Adrenal gland (tissue), 12 donors: ENCODE results near the gene ICAM1. TPM values are rescaled to one million over a fixed set of nuclear protein-coding genes. Genes with fewer than 3 reads are reported as not detected.

Source experiments
- DNase-seq, 7 donors: peaks; one replicate each; pipeline ENCODE4 v3.0.0-alpha.2; 2019 to 2020
- H3K27ac ChIP-seq, 5 donors: fragments of 200-600 bp; sonication (generic) in 4 of 5; 1 replicate in 3 of 5; 2 replicates in 2 of 5; pipeline versions ENCODE4 v1.5.1 to v1.8.0; 2016 to 2020; ENCODE audit warnings: mild to moderate bottlenecking in 1 of 5
- H3K27me3 ChIP-seq: fragments of 200-600 bp; 2 replicates; pipeline ENCODE4 v1.8.0; 2021
- H3K36me3 ChIP-seq, 2 donors: fragments of 200-600 bp; replicated peaks in 1 of 2; 1 replicate in 1 of 2; 2 replicates in 1 of 2; pipeline versions ENCODE4 v1.5.1 to v1.8.0; 2018 to 2022
- H3K4me1 ChIP-seq, 2 donors: fragments of 200-600 bp; replicated peaks in 1 of 2; 1 replicate in 1 of 2; 2 replicates in 1 of 2; pipeline versions ENCODE4 v1.5.1 to v1.8.0; 2018 to 2021
- H3K4me3 ChIP-seq, 4 donors: fragments of 200-600 bp; sonication (generic) in 3 of 4; one replicate each; pipeline ENCODE4 v1.5.1; 2016 to 2018
- H3K9me3 ChIP-seq, 3 donors: fragments of 200-600 bp; sonication (generic) in 1 of 3; replicated peaks in 1 of 3; 1 replicate in 2 of 3; 2 replicates in 1 of 3; pipeline versions ENCODE4 v1.5.1 to v1.8.0; 2016 to 2021
- POLR2A ChIP-seq, 2 donors: fragments of 450-650 bp; IDR thresholded peaks; one replicate each; pipeline ENCODE4 v1.6.1; 2017; ENCODE audit warnings: antibody characterized with exemption in 2 of 2, mild to moderate bottlenecking in 2 of 2, moderate library complexity in 1 of 2
- WGBS, 4 donors: extraction: QIAGEN DNeasy Blood & Tissue Kit in 2 of 4; methylation state at CpG; one replicate each; pipeline versions ENCODE4 v1.1.5 to v1.1.7; 2013 to 2017; 5-methylcytosine and 5-hydroxymethylcytosine counted together
- intact Hi-C, 2 donors: fragments of 100-400 bp; cut with DNase I; formaldehyde crosslinking; loops; one replicate each; pipeline versions ENCODE4 v1.14.1 to v1.15.0; 2022 to 2023
- polyA plus RNA-seq, 3 donors: library from polyadenylated mRNA; stranded (reverse); fragments of 200-250 nt in 2 of 3; fragments of 350-450 nt in 1 of 3; fragmentation: Illumina TruSeq in 1 of 3; extraction: RNeasy Lipid Tissue Mini Kit (QIAGEN cat#74804) in 1 of 3; gene quantifications; one replicate each; pipeline ENCODE4 v1.2.3, GENCODE V29; 2013 to 2014
- total RNA-seq, 9 donors: library from RNA; depleted of rRNA in 4 of 9; stranded (reverse); fragments of >200 nt in 4 of 9; fragments of 120-200 nt in 1 of 9; fragmentation: NEBNext Ultra II Directional in 1 of 9; extraction: Animal tissue kit (Norgen Biotek cat#: 25700) in 1 of 9; gene quantifications; one replicate each; pipeline versions ENCODE4 v1.1.0 to v1.2.4, GENCODE V29; 2013 to 2023
- TF ChIP-seq, protein P1 (sequence below), 6 experiments: fragments of 450-650 bp in 4 of 6; fragments of 200-600 bp in 2 of 6; sonication (generic) in 1 of 6; IDR thresholded peaks; 1 replicate in 5 of 6; 2 replicates in 1 of 6; pipeline versions ENCODE4 v1.5.1 to v1.8.0; 2016 to 2021; ENCODE audit warnings: antibody characterized with exemption in 6 of 6, mild to moderate bottlenecking in 2 of 6, moderate library complexity in 1 of 6
- donor health status: healthy with polysubstance abuse.
- donor health status: Bipolar disorder and iron deficiency.
- donor health status: DM: yes; HTN: yes; CAD: no.
- donor health status: DM: no; HTN: no; CAD: no.
- donor health status: DM: no; HTN: no; CAD: no.
- donor health status: DM: yes; HTN: yes; CAD: no.

ICAM1 gene
- total and polyA plus RNA-seq, 12 donors: 2.2 to 90.4 (median 27.4) TPM

DNA sequence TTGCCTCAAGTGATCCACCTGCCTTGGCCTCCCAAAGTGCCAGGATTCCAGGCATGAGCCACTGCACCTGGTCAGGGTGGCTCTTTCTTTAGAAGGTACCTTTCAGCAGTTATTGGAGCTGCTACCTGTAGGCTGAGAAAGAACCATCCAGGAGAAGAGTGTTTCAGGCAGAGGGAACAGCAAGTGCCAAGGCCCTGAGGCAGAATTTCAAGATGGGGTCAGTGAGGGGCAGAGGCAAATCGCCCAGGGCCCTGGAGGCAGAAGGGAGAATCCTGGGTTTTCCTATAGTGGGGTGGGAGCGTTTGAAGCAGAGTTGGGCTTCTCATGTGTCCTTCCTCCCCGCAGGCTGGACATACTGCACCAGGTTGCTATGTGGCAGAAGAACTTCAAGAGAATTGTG lies 16.7 kb upstream of the ICAM1 start:
- peaks cover 6 to 13% of the 10 kb centered on the region in 2 donors for H3K4me1 ChIP-seq
- no peak overlapping the region for H3K27ac ChIP-seq
- no peaks in the 10 kb centered on the region for H3K27me3 ChIP-seq
- intact Hi-C loops: loop anchor here in 1 of 2 donors (10.0 kb wide), 1 partner anchor 319 kb away; the partner anchor contains the start of gene OLFM2
- peaks cover 0 to 47% of the 10 kb centered on the region in 2 donors for H3K36me3 ChIP-seq
- WGBS, 4 donors: 85 to 96% (median 94%) methylated on average over 3 of the region's 3 CpGs
- no peaks in the 10 kb centered on the region for H3K9me3 ChIP-seq
- TF ChIP-seq POLR2A (IDR thresholded peaks at IDR 0.05): no peak
- TF ChIP-seq, protein P1, sequence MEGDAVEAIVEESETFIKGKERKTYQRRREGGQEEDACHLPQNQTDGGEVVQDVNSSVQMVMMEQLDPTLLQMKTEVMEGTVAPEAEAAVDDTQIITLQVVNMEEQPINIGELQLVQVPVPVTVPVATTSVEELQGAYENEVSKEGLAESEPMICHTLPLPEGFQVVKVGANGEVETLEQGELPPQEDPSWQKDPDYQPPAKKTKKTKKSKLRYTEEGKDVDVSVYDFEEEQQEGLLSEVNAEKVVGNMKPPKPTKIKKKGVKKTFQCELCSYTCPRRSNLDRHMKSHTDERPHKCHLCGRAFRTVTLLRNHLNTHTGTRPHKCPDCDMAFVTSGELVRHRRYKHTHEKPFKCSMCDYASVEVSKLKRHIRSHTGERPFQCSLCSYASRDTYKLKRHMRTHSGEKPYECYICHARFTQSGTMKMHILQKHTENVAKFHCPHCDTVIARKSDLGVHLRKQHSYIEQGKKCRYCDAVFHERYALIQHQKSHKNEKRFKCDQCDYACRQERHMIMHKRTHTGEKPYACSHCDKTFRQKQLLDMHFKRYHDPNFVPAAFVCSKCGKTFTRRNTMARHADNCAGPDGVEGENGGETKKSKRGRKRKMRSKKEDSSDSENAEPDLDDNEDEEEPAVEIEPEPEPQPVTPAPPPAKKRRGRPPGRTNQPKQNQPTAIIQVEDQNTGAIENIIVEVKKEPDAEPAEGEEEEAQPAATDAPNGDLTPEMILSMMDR (IDR thresholded peaks at IDR 0.05): no peak
- no peak for DNase-seq
- H3K4me3 ChIP-seq: no peak overlapping the region

DNA sequence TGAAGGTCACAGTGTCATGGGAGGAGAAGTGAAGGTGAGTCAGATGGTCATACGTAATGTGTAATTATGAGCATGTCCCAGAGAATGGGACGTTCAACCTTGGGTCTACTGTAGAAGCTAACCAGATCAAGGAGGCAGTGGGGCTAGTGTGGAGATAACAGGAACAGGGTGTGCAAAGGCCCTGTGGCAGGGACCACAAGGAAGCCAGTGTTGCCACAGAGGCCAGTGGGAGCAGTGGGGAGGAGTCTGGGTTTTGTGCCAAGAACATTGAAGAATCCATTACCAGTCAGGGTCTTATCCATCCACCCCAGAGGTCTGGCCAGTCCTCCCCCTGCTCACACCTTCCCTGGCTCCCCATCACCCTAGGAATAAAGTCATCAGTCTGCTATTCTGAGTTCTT lies 15.6 kb upstream of the ICAM1 start:
- H3K4me3 ChIP-seq: no peak overlapping the region
- intact Hi-C loops: loop anchor here in 1 of 2 donors (10.0 kb wide), 1 partner anchor 321 kb away; the partner anchor contains the start of gene OLFM2
- no peaks in the 10 kb centered on the region for H3K9me3 ChIP-seq
- TF ChIP-seq, protein P1 (IDR thresholded peaks at IDR 0.05): no peak
- no peak for TF ChIP-seq POLR2A (IDR thresholded peaks at IDR 0.05)
- H3K36me3 ChIP-seq: peaks cover 0 to 47% of the 10 kb centered on the region in 2 donors
- no peak overlapping the region for H3K27ac ChIP-seq
- H3K27me3 ChIP-seq: no peaks in the 10 kb centered on the region
- DNase-seq: no peak
- 44 to 63% (median 52%) methylated on average over 2 of the region's 2 CpGs for WGBS, 4 donors
- peaks cover 6 to 10% of the 10 kb centered on the region in 2 donors for H3K4me1 ChIP-seq

DNA sequence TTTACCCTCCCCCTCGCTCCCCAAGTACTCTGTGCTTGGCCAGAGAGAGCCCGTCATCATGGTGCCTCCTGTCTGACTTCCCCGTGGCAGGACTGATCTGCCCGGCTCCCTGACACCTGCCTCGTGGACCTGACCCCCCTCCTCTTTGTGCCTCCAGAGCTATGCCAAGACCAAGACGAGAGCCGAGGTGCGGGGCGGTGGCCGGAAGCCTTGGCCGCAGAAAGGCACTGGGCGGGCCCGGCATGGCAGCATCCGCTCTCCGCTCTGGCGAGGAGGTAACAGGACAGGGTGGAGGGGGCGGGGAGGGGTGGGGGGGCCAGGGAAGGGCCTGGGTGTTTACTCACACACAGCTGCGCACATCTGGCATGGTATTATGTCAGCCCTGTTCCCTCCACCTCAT lies 14.4 kb upstream of the ICAM1 start:
- WGBS, 4 donors: 88 to 90% (median 89%) methylated on average over 9 to 18 of the region's 18 CpGs; no CpG with 5 or more reads in 1 of the 4 donors
- TF ChIP-seq, protein P1 (IDR thresholded peaks at IDR 0.05): no peak
- no peak for TF ChIP-seq POLR2A (IDR thresholded peaks at IDR 0.05)
- H3K27ac ChIP-seq: no peak overlapping the region
- DNase-seq: no peak
- peaks cover 0 to 47% of the 10 kb centered on the region in 2 donors for H3K36me3 ChIP-seq
- no peak overlapping the region for H3K4me3 ChIP-seq
- peaks cover 6 to 10% of the 10 kb centered on the region in 2 donors for H3K4me1 ChIP-seq
- H3K9me3 ChIP-seq: no peaks in the 10 kb centered on the region
- intact Hi-C loops: loop anchor here in 1 of 2 donors (10.0 kb wide), 1 partner anchor 322 kb away; the partner anchor contains the start of gene OLFM2
- H3K27me3 ChIP-seq: no peaks in the 10 kb centered on the region

DNA sequence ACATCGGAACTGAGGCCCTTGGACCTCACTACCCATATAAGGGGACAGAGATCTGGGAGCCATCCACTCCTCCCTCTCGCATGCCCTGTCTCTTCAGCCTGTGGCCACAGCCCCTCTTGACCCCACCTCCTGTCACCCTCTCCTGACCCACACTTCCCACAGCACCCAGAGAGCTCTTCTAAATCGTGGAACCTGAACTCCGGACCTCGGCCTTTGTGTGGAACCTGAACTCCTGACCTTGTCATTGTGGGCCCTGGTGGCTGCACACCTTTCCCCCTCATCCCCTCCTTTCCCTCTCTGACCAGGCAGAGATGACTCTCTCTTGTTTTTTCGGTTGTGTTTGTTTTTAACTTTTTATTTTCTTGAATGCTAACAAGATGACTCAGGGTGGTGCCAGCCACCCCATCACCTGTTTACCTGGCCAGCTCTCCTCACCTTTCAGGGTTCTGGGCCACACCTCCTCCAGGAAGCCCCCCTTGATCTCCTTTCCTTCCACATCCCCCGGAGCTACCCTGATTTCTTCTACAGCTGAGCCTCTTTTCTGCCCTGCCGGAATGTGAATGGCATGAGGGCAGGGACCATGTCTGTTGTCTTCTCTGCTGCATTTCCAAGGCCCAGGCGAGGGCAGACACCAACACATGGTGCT lies 13.8 kb upstream of the ICAM1 start:
- 82 to 88% (median 86%) methylated on average over 9 of the region's 9 CpGs for WGBS, 4 donors

More for the DNA sequence above, 13.8 kb upstream of the ICAM1 start:
- DNase-seq: no peak
- Histone ChIP-seq H3K4me1 (peaks cover 6 to 10% of the 10 kb centered on the region in 2 donors), H3K27me3 (no peaks in the 10 kb centered on the region), H3K9me3 (no peaks in the 10 kb centered on the region), H3K4me3 (no peak overlapping the region), H3K36me3 (peaks cover 0 to 47% of the 10 kb centered on the region in 2 donors), H3K27ac (no peak overlapping the region)
- TF ChIP-seq, protein P1 (IDR thresholded peaks at IDR 0.05): no peak
- no peak for TF ChIP-seq POLR2A (IDR thresholded peaks at IDR 0.05)
- intact Hi-C loops: loop anchor here in 1 of 2 donors (10.0 kb wide), 1 partner anchor 322 kb away; the partner anchor contains the start of gene OLFM2
